ENCODE measurements around the gene SLC34A3. TPM values are rescaled to one million over a fixed set of nuclear protein-coding genes. Genes with fewer than 3 reads are reported as not detected.
A peak's percentile ranks its signal among the peaks of the same experiment; 100 is the strongest.

SLC34A3 gene
- total RNA-seq, 1 experiment from 2014 or later = 2.5 TPM

DNA sequence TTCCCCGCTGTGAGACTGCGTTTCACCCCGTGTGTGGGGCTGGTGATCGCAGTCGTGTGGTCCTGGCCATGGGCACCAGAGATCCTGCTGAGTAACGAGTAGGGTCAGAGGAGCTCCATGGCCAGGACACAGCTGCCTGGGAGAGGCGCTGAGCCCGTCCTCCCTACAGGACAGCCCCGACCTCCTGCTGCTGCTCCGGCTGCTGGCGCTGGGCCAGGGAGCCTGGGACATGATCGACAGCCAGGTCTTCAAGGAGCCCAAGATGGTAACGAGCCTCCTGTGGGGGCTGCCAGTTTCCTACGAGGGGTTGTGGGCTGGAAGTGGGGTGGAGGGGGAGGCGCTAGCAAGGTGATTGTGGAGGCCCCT is 35.4 kb downstream of the SLC34A3 start:
- Histone ChIP-seq H3K4me2 (no peak overlapping the region), H3K9me2 (ENCODE audit: insufficient read depth) (no peaks in the 10 kb centered on the region), H3K79me2 (ENCODE audit: low read depth) (no peaks in the 10 kb centered on the region), H3K27me3 (ENCODE audit: insufficient read depth, low read depth) (no peaks in the 10 kb centered on the region), H3K36me3 (ENCODE audit: low read depth) (no peaks in the 10 kb centered on the region), H4K20me1 (ENCODE audit: insufficient read depth) (peaks cover 6% of the 10 kb centered on the region; the same call in 1 of the 2 replicates), H3K4me1 (replicated peaks; ENCODE audit: insufficient read depth) (no peaks in the 10 kb centered on the region), H2AFZ (no peak overlapping the region), H3K9me3 (ENCODE audit: insufficient read depth, low read depth) (no peaks in the 10 kb centered on the region), H3K27ac (no peak overlapping the region), H3F3A (ENCODE audit: insufficient read depth, low read depth) (peaks cover 3% of the 10 kb centered on the region; the same call in 1 of the 2 replicates), H3K4me3 (no peak overlapping the region)
- POLR2A ChIA-PET (ENCODE audit: unreplicated experiment) = no interaction called here
- no TSS peak for BruUV-seq (replicated peaks)
- intact Hi-C loops (cut with micrococcal nuclease; ENCODE audit: unreplicated experiment) = no loop called here
- TF ChIP-seq CTCF (conservative IDR thresholded peaks at IDR 0.05) (no peak), EZH2 (IDR thresholded peaks at IDR 0.05; ENCODE audit: low read depth) (no peak)
- DNase-seq = no peak
- CTCF ChIA-PET = no interaction called here

GRCh38 chr9:137266585-137267453 is 36.1 kb downstream of the SLC34A3 start:
- Histone ChIP-seq H3K4me2 (no peak overlapping the region), H3K4me3 (no peak overlapping the region), H4K20me1 (ENCODE audit: insufficient read depth) (peaks cover 6% of the 10 kb centered on the region; the same call in 1 of the 2 replicates), H3K27me3 (ENCODE audit: insufficient read depth, low read depth) (no peaks in the 10 kb centered on the region), H2AFZ (no peak overlapping the region), H3K9me3 (ENCODE audit: insufficient read depth, low read depth) (no peaks in the 10 kb centered on the region), H3K4me1 (replicated peaks; ENCODE audit: insufficient read depth) (no peaks in the 10 kb centered on the region), H3K79me2 (ENCODE audit: low read depth) (no peaks in the 10 kb centered on the region), H3K36me3 (ENCODE audit: low read depth) (no peaks in the 10 kb centered on the region), H3F3A (ENCODE audit: insufficient read depth, low read depth) (no peaks in the 10 kb centered on the region), H3K9me2 (ENCODE audit: insufficient read depth) (no peaks in the 10 kb centered on the region), H3K27ac (no peak overlapping the region)
- TF ChIP-seq EZH2 (IDR thresholded peaks at IDR 0.05; ENCODE audit: low read depth) = no peak
- no peak for TF ChIP-seq CTCF (conservative IDR thresholded peaks at IDR 0.05)
- ChIA-PET POLR2A (ENCODE audit: unreplicated experiment) (interaction anchor here (0.6 kb wide), 1 partner anchor 943 kb away, joined by 3 read pairs; no protein-coding TSS in a partner anchor), CTCF (no interaction called here)
- DNase-seq = no peak
- intact Hi-C loops (cut with micrococcal nuclease; ENCODE audit: unreplicated experiment) = no loop called here
- no TSS peak for BruUV-seq (replicated peaks)

DNA sequence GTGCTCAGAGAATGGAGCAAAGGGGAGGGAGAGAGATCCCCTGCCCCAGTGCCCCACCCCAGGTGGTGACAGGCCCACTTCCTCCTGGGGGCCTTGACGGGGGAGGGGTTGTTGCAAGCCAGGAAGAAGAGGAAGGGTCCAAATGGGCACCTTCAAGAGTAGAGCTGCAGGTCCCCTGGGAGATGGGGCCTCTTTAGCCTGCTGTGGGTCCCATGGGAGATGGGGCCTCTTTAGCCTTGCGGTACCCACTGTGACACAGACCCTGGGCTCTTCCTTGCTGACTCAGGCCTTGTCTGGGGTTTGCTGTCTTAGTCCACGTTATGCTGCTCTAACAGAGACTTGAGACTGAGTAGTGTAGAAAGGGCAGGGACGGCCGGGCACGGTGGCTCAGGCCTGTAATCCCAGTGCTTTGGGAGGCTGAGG is 37.2 kb downstream of the SLC34A3 start:
- POLR2A ChIA-PET (ENCODE audit: unreplicated experiment) = no interaction called here
- BruUV-seq (replicated peaks) = no TSS peak

More for the DNA sequence above, 37.2 kb downstream of the SLC34A3 start:
- Histone ChIP-seq H3K36me3 (ENCODE audit: low read depth) (no peaks in the 10 kb centered on the region), H3K9me2 (ENCODE audit: insufficient read depth) (no peaks in the 10 kb centered on the region), H3K9me3 (ENCODE audit: insufficient read depth, low read depth) (no peaks in the 10 kb centered on the region), H3F3A (ENCODE audit: insufficient read depth, low read depth) (no peaks in the 10 kb centered on the region), H4K20me1 (ENCODE audit: insufficient read depth) (peaks cover 7% of the 10 kb centered on the region; the same call in 1 of the 2 replicates), H3K4me1 (replicated peaks; ENCODE audit: insufficient read depth) (no peaks in the 10 kb centered on the region), H3K27ac (0 out of 2 replicates have a peak overlapping the region, but pooled peaks have one; percentile 16), H3K79me2 (ENCODE audit: low read depth) (no peaks in the 10 kb centered on the region), H3K4me2 (no peak overlapping the region), H3K27me3 (ENCODE audit: insufficient read depth, low read depth) (no peaks in the 10 kb centered on the region), H2AFZ (no peak overlapping the region), H3K4me3 (no peak overlapping the region)
- CTCF ChIA-PET = no interaction called here
- TF ChIP-seq CTCF (conservative IDR thresholded peaks at IDR 0.05) (no peak), EZH2 (IDR thresholded peaks at IDR 0.05; ENCODE audit: low read depth) (no peak)
- intact Hi-C loops (cut with micrococcal nuclease; ENCODE audit: unreplicated experiment) = no loop called here
- no peak for DNase-seq

Data from PC-9 (cell line).